VCaP (cell line): Measurements from ENCODE around the gene MYD88.

Source experiments
- H3K27ac ChIP-seq: fragments of 450-650 bp; 2 replicates; pipeline ENCODE4 v1.5.1; 2017
- CTCF ChIP-seq: fragments of 450-650 bp; conservative IDR thresholded peaks from 2 replicates; pipeline ENCODE4 v1.5.1; 2017; ENCODE audit warnings: mild to moderate bottlenecking, moderate library complexity

The MYD88 gene

GRCh38 chr3:38141952-38142273 lies 3.5 kb downstream of the MYD88 start:
- no peak overlapping the region for H3K27ac ChIP-seq
- TF ChIP-seq CTCF: no peak

- TF ChIP-seq CTCF: no peak
- no peak overlapping the region for H3K27ac ChIP-seq
Observed at GRCh38 chr3:38142959-38143358, 4.5 kb downstream of the MYD88 start.

GRCh38 chr3:38143511-38143910 lies 5.0 kb downstream of the MYD88 start:
- TF ChIP-seq CTCF: no peak
- H3K27ac ChIP-seq: no peak overlapping the region

- H3K27ac ChIP-seq: no peak overlapping the region
- TF ChIP-seq CTCF: no peak
Observed at GRCh38 chr3:38146504-38146903, 8.0 kb downstream of the MYD88 start.

- no peak overlapping the region for H3K27ac ChIP-seq
- TF ChIP-seq CTCF: no peak
Observed at GRCh38 chr3:38147421-38147820, 9.0 kb downstream of the MYD88 start.

GRCh38 chr3:38148311-38148882 lies 9.9 kb downstream of the MYD88 start:
- H3K27ac ChIP-seq: no peak overlapping the region
- no peak for TF ChIP-seq CTCF

- no peak overlapping the region for H3K27ac ChIP-seq
- no peak for TF ChIP-seq CTCF
Observed at GRCh38 chr3:38149708-38150107, 11.2 kb downstream of the MYD88 start.
